Large intestine (tissue), 3 donors: ENCODE measurements around the gene DUSP15. TPM values are rescaled to one million over a fixed set of nuclear protein-coding genes. Genes with fewer than 3 reads are reported as not detected.

Experiments
- DNase-seq, 2 donors: peaks; one replicate each; pipeline versions ENCODE4 v3.0.0 to v3.0.0-alpha.2; 2013
- H3K27ac ChIP-seq: one replicate; pipeline ENCODE4 v1.5.1; 2013; ENCODE audit warnings: low read length
- H3K27me3 ChIP-seq: 2 replicates; pipeline ENCODE4 v1.6.1; 2013; ENCODE audit warnings: low read length; ENCODE audit not compliant: control insufficient read depth, insufficient read depth
- H3K36me3 ChIP-seq: 2 replicates; pipeline ENCODE4 v1.6.1; 2013; ENCODE audit warnings: low read length; ENCODE audit not compliant: control insufficient read depth, insufficient read depth
- H3K4me1 ChIP-seq: one replicate; pipeline ENCODE4 v1.6.1; 2013; ENCODE audit warnings: low read length; ENCODE audit not compliant: control insufficient read depth, insufficient read depth
- H3K4me3 ChIP-seq: one replicate; pipeline ENCODE4 v1.5.1; 2013; ENCODE audit warnings: low read length
- H3K9me3 ChIP-seq: one replicate; pipeline ENCODE4 v1.6.1; 2013; ENCODE audit warnings: mild to moderate bottlenecking, low read depth, low read length, moderate library complexity; ENCODE audit not compliant: control insufficient read depth
- WGBS: methylation state at CpG from one replicate; pipeline ENCODE4 v1.1.5; 2013; ENCODE audit warnings: low lambda C conversion rate; ENCODE audit not compliant: insufficient coverage; 5-methylcytosine and 5-hydroxymethylcytosine counted together
- polyA plus RNA-seq: library from polyadenylated mRNA; unstranded; fragments of 120-200 nt; gene quantifications from one replicate; pipeline ENCODE4 v1.2.1, GENCODE V29; 2013

Gene DUSP15
- polyA plus RNA-seq, 1 donor, result 11.2 TPM

GRCh38 chr20:31849306-31849930 lies 20.9 kb downstream of the DUSP15 start:
- peaks cover 36% of the 10 kb centered on the region for H3K27me3 ChIP-seq
- H3K27ac ChIP-seq, result no peak overlapping the region
- no peak for DNase-seq
- no peaks in the 10 kb centered on the region for H3K9me3 ChIP-seq
- H3K4me1 ChIP-seq, result no peaks in the 10 kb centered on the region
- H3K4me3 ChIP-seq, result no peak overlapping the region
- WGBS, result no CpG with 5 or more reads among the region's 45 CpGs
- no peaks in the 10 kb centered on the region for H3K36me3 ChIP-seq

GRCh38 chr20:31848088-31848999 lies 22.0 kb downstream of the DUSP15 start:
- H3K4me1 ChIP-seq, result no peaks in the 10 kb centered on the region
- WGBS, result no CpG with 5 or more reads among the region's 32 CpGs

GRCh38 chr20:31846793-31847138 lies 23.6 kb downstream of the DUSP15 start:
- peaks cover 31% of the 10 kb centered on the region for H3K27me3 ChIP-seq
- no peaks in the 10 kb centered on the region for H3K4me1 ChIP-seq
- no peaks in the 10 kb centered on the region for H3K36me3 ChIP-seq
- H3K9me3 ChIP-seq, result no peaks in the 10 kb centered on the region
- DNase-seq, result no peak
- WGBS, result no CpG with 5 or more reads among the region's 3 CpGs
- H3K4me3 ChIP-seq, result no peak overlapping the region
- no peak overlapping the region for H3K27ac ChIP-seq

More at GRCh38 chr20:31848088-31848999, 22.0 kb downstream of the DUSP15 start:
- no peak for DNase-seq
- Histone ChIP-seq H3K9me3 (no peaks in the 10 kb centered on the region), H3K36me3 (no peaks in the 10 kb centered on the region), H3K27me3 (peaks cover 36% of the 10 kb centered on the region), H3K4me3 (no peak overlapping the region), H3K27ac (no peak overlapping the region)

- Histone ChIP-seq H3K27ac (no peak within 1 kb of the TSS), H3K27me3 (peaks cover 18% of the 10 kb centered on the region), H3K4me1 (no peaks in the 10 kb centered on the region), H3K4me3 (no peak within 1 kb of the TSS), H3K9me3 (no peaks in the 10 kb centered on the region), H3K36me3 (no peaks in the 10 kb centered on the region)
- WGBS, result 62% methylated on average over 2 of the region's 21 CpGs
- DNase-seq, result no peak
These were observed 24.9 kb downstream of the DUSP15 start, which contains the start of gene FOXS1 for GRCh38 chr20:31845300-31845863. FOXS1 (minus strand) TSS chr20:31845604; CDS start chr20:31845542, 62 bp downstream.

DNA sequence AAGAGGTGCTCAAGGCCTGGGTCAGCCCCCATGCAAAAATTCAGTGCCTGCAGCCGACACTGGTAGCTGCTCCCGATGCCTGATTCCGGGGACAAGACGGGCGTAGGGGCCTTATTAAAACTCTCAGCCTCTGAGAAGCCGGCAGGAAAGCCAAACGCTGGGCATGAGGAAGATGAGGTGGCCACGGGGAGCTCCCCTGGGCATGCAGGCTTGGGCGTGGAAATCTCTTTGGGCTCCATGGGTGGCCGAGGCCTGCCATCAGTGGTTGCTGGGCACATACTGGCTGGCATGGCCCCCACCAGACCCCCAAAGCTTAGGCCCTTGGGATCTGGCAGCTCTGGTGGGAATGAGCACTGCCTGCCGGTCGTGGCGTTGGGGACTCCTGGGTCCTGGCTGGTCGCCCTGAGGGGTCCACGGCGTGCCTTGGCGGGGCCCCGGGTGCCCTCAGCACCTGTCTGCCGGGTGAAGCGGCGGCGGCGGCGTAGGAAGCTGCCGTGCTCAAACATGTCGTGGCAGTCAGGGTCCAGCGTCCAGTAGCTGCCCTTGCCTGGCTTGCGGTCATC lies 25.5 kb downstream of the DUSP15 start:
- no peak overlapping the region for H3K4me3 ChIP-seq
- WGBS, result no CpG with 5 or more reads among the region's 28 CpGs
- no peaks in the 10 kb centered on the region for H3K36me3 ChIP-seq
- peaks cover 12% of the 10 kb centered on the region for H3K27me3 ChIP-seq
- DNase-seq, result no peak
- no peak overlapping the region for H3K27ac ChIP-seq
- no peaks in the 10 kb centered on the region for H3K9me3 ChIP-seq
- no peaks in the 10 kb centered on the region for H3K4me1 ChIP-seq

DNA sequence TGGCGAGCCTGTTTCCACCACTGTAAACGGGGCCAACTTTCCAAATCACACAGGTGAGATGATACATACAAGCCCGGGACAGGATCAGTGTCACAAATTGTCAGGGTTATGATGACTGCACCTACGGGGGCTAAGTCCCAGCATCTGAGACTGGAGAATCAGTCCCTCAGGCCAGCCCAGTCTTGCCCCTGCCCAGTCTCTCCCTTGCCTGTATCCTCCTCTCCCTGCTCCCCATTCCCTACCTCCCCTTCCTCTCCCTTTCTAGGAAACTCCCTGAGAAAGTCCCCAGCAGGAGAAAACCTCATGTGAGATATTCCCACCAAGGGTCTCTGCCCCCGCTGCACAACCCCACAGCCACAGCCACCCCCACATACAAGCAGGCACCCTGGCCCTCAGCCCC lies 26.4 kb downstream of the DUSP15 start:
- Histone ChIP-seq H3K4me1 (no peaks in the 10 kb centered on the region), H3K27ac (no peak overlapping the region), H3K4me3 (no peak overlapping the region), H3K9me3 (no peaks in the 10 kb centered on the region), H3K27me3 (peaks cover 3% of the 10 kb centered on the region), H3K36me3 (no peaks in the 10 kb centered on the region)
- WGBS, result no CpG with 5 or more reads among the region's 5 CpGs
- no peak for DNase-seq

GRCh38 chr20:31843288-31843687 lies 27.0 kb downstream of the DUSP15 start:
- Histone ChIP-seq H3K4me3 (no peak overlapping the region), H3K36me3 (no peaks in the 10 kb centered on the region), H3K9me3 (no peaks in the 10 kb centered on the region), H3K27me3 (peaks cover 6% of the 10 kb centered on the region), H3K27ac (no peak overlapping the region), H3K4me1 (no peaks in the 10 kb centered on the region)
- WGBS, result no CpG with 5 or more reads among the region's 6 CpGs
- no peak for DNase-seq

GRCh38 chr20:31842471-31843157 lies 27.7 kb downstream of the DUSP15 start:
- Histone ChIP-seq H3K36me3 (no peaks in the 10 kb centered on the region), H3K4me3 (no peak overlapping the region), H3K9me3 (no peaks in the 10 kb centered on the region), H3K27me3 (peaks cover 6% of the 10 kb centered on the region), H3K27ac (no peak overlapping the region), H3K4me1 (no peaks in the 10 kb centered on the region)
- no peak for DNase-seq
- no CpG with 5 or more reads among the region's 12 CpGs for WGBS

GRCh38 chr20:31841928-31842327 lies 28.4 kb downstream of the DUSP15 start:
- no CpG with 5 or more reads among the region's 8 CpGs for WGBS

More at GRCh38 chr20:31841928-31842327, 28.4 kb downstream of the DUSP15 start:
- Histone ChIP-seq H3K27ac (no peak overlapping the region), H3K9me3 (no peaks in the 10 kb centered on the region), H3K4me3 (no peak overlapping the region), H3K36me3 (no peaks in the 10 kb centered on the region), H3K27me3 (peaks cover 6% of the 10 kb centered on the region), H3K4me1 (no peaks in the 10 kb centered on the region)
- peak in 1 of 2 donors; percentile 38 for DNase-seq
